Fibroblast of pulmonary artery (primary cell): ENCODE measurements around the gene TSFM.

Source experiments
- DNase-seq: peaks from one replicate; pipeline ENCODE4 v3.0.0-alpha.2; 2010; ENCODE audit warnings: low read depth
- H3K4me3 ChIP-seq: replicated peaks from 2 replicates; pipeline ENCODE4 v1.5.1; 2011; ENCODE audit warnings: low read depth, mild to moderate bottlenecking, control low read depth, low read length, moderate library complexity
- TF ChIP-seq, protein P1 (sequence below): IDR thresholded peaks from 2 replicates; pipeline ENCODE4 v1.5.1; 2011; ENCODE audit warnings: mild to moderate bottlenecking, control low read depth, low read length, inconsistent platforms; ENCODE audit errors: missing control alignments

The TSFM gene

DNA sequence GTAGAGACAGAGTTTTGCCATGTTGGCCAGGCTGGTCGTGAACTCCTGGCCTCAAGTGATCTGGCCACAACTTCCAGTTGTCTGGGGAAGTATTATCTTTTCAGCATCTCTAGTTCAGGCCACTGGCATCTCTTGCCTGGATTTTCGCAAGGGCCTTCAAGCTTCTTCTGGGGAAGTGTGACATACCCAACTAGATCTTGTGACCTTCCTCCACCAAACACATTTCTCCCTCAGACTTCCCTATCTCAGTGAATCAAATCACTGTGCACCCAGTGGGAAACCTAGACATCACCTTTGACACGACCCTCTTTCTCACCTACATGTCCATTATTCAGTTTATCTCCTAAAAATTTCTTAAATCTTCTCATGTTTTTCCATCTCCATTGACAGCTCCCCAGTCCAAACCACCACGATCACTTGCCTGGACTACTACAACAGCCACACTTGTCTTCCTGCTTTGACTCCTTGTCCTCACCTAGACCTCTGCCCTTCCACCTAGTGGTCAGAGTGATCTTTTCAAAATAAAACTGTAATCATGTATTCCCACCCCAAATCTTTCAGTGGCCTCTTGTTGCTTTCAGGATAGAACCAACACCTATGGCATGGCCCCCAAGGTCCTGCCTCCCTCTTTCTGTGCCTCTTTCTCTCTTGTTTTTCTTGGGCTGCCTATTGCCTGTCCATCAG, 6.9 kb upstream of the TSFM start:
- DNase-seq = no peak
- TF ChIP-seq, protein P1, sequence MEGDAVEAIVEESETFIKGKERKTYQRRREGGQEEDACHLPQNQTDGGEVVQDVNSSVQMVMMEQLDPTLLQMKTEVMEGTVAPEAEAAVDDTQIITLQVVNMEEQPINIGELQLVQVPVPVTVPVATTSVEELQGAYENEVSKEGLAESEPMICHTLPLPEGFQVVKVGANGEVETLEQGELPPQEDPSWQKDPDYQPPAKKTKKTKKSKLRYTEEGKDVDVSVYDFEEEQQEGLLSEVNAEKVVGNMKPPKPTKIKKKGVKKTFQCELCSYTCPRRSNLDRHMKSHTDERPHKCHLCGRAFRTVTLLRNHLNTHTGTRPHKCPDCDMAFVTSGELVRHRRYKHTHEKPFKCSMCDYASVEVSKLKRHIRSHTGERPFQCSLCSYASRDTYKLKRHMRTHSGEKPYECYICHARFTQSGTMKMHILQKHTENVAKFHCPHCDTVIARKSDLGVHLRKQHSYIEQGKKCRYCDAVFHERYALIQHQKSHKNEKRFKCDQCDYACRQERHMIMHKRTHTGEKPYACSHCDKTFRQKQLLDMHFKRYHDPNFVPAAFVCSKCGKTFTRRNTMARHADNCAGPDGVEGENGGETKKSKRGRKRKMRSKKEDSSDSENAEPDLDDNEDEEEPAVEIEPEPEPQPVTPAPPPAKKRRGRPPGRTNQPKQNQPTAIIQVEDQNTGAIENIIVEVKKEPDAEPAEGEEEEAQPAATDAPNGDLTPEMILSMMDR = no peak
- no peak overlapping the region for H3K4me3 ChIP-seq

DNA sequence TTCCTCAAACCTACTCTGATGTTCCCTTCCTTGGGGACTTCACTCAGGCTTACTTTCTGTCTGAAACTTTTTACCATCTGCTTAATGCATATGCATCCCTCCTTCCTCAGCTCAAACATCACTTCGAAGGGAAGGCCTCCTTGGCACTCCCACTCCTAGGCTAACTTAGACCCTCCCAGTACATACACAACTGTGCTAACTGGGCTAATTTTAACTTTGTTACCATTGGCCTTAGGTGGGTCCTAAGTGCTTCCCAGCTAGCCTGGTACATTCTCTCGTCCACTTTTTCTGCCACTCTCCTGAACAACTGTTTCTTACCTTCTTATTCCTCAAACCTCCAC, 6.4 kb upstream of the TSFM start:
- H3K4me3 ChIP-seq = no peak overlapping the region
- no peak for DNase-seq
- TF ChIP-seq, protein P1 = no peak

DNA sequence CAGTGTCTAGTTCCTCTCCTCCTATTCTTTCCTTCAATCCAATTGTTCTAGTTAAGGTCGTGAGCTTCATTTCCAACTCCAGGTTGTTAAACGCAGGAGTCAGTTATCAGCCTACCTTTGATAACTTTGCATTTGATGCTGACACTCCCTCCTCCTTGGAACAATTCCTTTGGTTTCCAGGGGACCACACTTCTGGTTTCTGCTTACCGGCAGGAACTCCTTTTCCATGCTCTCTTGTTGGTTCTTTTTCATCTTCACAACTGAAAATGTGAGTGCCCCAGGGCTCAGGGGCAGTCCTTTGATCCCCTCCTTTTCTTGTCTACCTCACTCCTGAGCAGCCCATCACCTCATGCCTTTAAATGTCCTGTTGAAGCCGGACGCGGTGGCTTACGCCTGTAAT, 5.2 kb upstream of the TSFM start:
- DNase-seq = no peak
- TF ChIP-seq, protein P1 = no peak
- no peak overlapping the region for H3K4me3 ChIP-seq

DNA sequence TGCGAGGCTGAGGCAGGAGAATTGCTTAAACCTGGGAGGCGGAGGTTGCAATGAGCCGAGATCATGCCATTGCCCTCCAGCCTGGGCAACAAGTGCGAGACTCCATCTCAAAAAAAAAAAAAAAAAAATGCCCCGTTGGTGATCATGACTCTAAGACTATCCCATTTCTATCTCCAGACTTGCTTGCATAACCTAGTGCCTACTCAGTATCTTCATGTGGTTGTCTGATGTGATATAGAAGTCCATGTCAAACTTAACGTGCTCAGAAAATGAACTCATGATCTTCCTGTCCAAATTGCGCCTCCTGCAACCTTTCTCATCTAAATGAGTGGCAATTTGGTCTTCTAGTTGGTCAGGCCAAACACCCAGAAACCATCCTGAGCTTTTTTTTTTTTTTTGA, 4.7 kb upstream of the TSFM start:
- TF ChIP-seq, protein P1 = no peak
- no peak overlapping the region for H3K4me3 ChIP-seq
- DNase-seq = no peak

DNA sequence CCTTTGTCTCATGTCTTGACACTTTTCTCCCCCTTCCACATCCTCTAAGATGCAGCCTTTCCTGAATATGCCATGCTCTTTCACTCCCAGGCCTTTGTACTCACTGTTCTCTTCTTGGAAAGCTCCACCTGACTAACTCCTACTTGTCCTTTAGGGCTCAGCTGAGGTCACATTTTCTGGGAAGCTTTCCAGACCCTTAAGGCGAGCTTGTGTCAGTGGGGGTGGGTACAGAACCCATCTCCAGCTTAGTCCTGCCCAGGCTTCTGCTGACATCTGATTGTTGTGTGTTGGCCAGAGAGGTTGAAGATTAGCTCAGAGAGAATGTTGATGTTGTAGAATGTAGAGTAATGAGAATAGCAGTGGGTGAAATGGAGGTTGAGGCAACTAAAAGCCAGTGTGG, 2.9 kb upstream of the TSFM start:
- TF ChIP-seq, protein P1 = no peak
- no peak overlapping the region for H3K4me3 ChIP-seq
- peak; percentile 35 for DNase-seq

DNA sequence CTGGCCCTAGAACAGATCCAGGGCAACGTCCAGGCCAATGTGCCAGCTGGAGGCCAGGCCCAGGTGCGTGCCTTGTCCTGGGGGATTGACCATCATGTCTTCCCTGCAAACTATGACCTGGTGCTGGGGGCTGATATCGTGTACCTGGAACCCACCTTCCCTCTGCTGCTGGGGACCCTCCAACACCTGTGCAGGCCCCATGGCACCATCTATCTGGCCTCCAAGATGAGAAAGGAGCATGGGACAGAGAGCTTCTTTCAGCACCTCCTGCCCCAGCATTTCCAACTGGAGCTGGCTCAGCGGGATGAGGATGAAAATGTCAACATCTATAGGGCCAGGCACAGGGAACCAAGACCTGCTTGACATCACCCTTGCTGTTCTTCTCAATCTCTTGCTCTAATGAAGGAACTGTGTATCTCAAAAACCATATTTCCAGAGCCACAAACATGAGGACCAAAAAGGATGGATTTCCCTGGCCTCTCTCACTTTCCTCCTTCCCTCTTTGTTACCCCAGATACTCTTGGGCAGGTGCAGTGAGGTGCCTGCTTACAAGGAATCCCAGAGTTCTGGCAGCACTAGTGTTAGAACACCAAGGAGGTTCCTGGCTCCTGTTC, 2.2 kb upstream of the TSFM start:
- DNase-seq = no peak
- H3K4me3 ChIP-seq = no peak overlapping the region
- TF ChIP-seq, protein P1 = no peak

DNA sequence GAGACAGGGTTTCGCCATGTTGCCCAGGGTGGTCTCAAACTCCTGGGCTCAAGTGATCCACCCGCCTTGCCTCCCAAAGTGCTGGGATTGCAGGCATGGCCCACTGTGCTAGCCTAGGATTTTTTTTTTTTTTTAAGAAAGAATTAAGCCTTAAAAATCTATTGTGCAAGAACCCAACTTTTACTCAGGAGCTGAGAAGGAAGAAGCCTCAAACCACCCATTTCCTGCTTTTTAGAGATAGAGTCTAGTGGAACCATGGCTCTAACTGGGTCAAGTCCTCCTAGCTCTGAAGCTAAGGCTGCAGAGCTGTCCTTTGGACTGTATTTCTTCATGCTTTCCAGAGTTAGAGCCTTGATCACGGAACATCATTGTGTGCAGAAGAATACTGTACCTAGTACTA, 1.3 kb upstream of the TSFM start:
- no peak overlapping the region for H3K4me3 ChIP-seq
- TF ChIP-seq, protein P1 = no peak
- DNase-seq = no peak
